ENCODE measurements around the gene MEX3D.

The MEX3D gene

GRCh38 chr19:1514986-1515721 lies 53.0 kb downstream of the MEX3D start:
- no peak for DNase-seq

- DNase-seq, result no peak
These were observed 53.8 kb downstream of the MEX3D start for GRCh38 chr19:1514295-1514661.

GRCh38 chr19:1513499-1514294 lies 54.4 kb downstream of the MEX3D start:
- peak; percentile 66 for DNase-seq

- peak; percentile 47 for DNase-seq
These were observed 55.2 kb downstream of the MEX3D start, which contains the start of gene ADAMTSL5 for GRCh38 chr19:1512671-1513498. TSS of gene ADAMTSL5 (minus strand) at chr19:1513019. CDS start at chr19:1510943, 2,076 bp downstream.

GRCh38 chr19:1511318-1512317 lies 56.5 kb downstream of the MEX3D start:
- DNase-seq, result no peak

GRCh38 chr19:1510807-1511206 lies 57.3 kb downstream of the MEX3D start:
- DNase-seq, result no peak

- DNase-seq, result no peak
These were observed 57.7 kb downstream of the MEX3D start for GRCh38 chr19:1510442-1510806.

- no peak for DNase-seq
These were observed 58.3 kb downstream of the MEX3D start for GRCh38 chr19:1509602-1510441.

- no peak for DNase-seq
These were observed 59.6 kb downstream of the MEX3D start for GRCh38 chr19:1508507-1508856.

GRCh38 chr19:1507763-1508506 lies 60.2 kb downstream of the MEX3D start:
- DNase-seq, result peak; percentile 88

- DNase-seq, result no peak
These were observed 60.9 kb downstream of the MEX3D start for GRCh38 chr19:1507192-1507660.

- DNase-seq, result no peak
These were observed 61.9 kb downstream of the MEX3D start for GRCh38 chr19:1505991-1506881.

GRCh38 chr19:1505012-1505411 lies 63.1 kb downstream of the MEX3D start:
- DNase-seq, result no peak
